Neural cell (in vitro differentiated cells): ENCODE measurements around the gene COPS2. TPM values are rescaled to one million over a fixed set of nuclear protein-coding genes. Genes with fewer than 3 reads are reported as not detected.

Source experiments
- H2AFZ ChIP-seq: fragments of 200-600, 300-800 bp; sonication (generic), shearing (Covaris generic); 2 replicates; pipeline ENCODE4 v1.6.0; 2014; ENCODE audit warnings: low read depth, mild to moderate bottlenecking, antibody characterized with exemption, low read length, moderate library complexity
- H3F3A ChIP-seq: fragments of 200-600 bp; shearing (Covaris generic); 2 replicates; pipeline ENCODE4 v1.6.1; 2016; ENCODE audit warnings: mild to moderate bottlenecking, moderate library complexity, mixed read lengths, antibody characterized with exemption, low read length; ENCODE audit not compliant: insufficient read depth, poor library complexity, severe bottlenecking
- H3K27ac ChIP-seq: fragments of 200-600, 300-800 bp; sonication (generic), shearing (Covaris generic); 2 replicates; pipeline ENCODE4 v1.5.1; 2014; ENCODE audit warnings: mild to moderate bottlenecking, low read length, moderate library complexity
- H3K27me3 ChIP-seq: fragments of 300-800, 200-600 bp; sonication (generic), shearing (Covaris generic); 2 replicates; pipeline ENCODE4 v1.6.0; 2014; ENCODE audit warnings: mild to moderate bottlenecking, low read depth, low read length, moderate library complexity; ENCODE audit not compliant: insufficient read depth
- H3K36me3 ChIP-seq: fragments of 300-800, 200-600 bp; sonication (generic), shearing (Covaris generic); 2 replicates; pipeline ENCODE4 v1.5.1; 2014; ENCODE audit warnings: mild to moderate bottlenecking, antibody characterized with exemption, low read length, moderate library complexity; ENCODE audit not compliant: insufficient read depth
- H3K4me2 ChIP-seq: fragments of 300-800, 200-600 bp; sonication (generic), shearing (Covaris generic); 2 replicates; pipeline ENCODE4 v1.6.0; 2014; ENCODE audit warnings: mild to moderate bottlenecking, low read length
- H3K4me3 ChIP-seq: fragments of 300-800, 200-600 bp; sonication (generic), shearing (Covaris generic); 2 replicates; pipeline ENCODE4 v1.5.1; 2014; ENCODE audit warnings: mild to moderate bottlenecking, low read length, moderate library complexity
- H3K79me2 ChIP-seq: fragments of 200-600 bp; shearing (Covaris generic); replicated peaks from 2 replicates; pipeline ENCODE4 v1.6.0; 2014; ENCODE audit warnings: mild to moderate bottlenecking, low read length, moderate library complexity; ENCODE audit not compliant: insufficient read depth
- H3K9ac ChIP-seq: fragments of 300-800, 200-600 bp; sonication (generic), shearing (Covaris generic); 2 replicates; pipeline ENCODE4 v1.6.1; 2016; ENCODE audit warnings: mild to moderate bottlenecking, low read length, mixed read lengths
- H3K9me2 ChIP-seq: fragments of 200-600 bp; shearing (Covaris generic); 2 replicates; pipeline ENCODE4 v1.6.1; 2016; ENCODE audit warnings: mild to moderate bottlenecking, low read length, mixed read lengths; ENCODE audit not compliant: insufficient read depth
- H3K9me3 ChIP-seq: fragments of 200-600, 300-800 bp; sonication (generic), shearing (Covaris generic); 2 replicates; pipeline ENCODE4 v1.6.1; 2016; ENCODE audit warnings: mild to moderate bottlenecking, mixed run types, low read length, moderate library complexity, mixed read lengths
- H4K20me1 ChIP-seq: fragments of 200-600 bp; shearing (Covaris generic); 2 replicates; pipeline ENCODE4 v1.6.1; 2016; ENCODE audit warnings: mild to moderate bottlenecking, mixed run types; ENCODE audit not compliant: insufficient read depth
- EP300 ChIP-seq: fragments of 450-650 bp; conservative IDR thresholded peaks from 2 replicates; pipeline ENCODE4 v1.6.1; 2014; ENCODE audit warnings: antibody characterized with exemption, mild to moderate bottlenecking, moderate library complexity; ENCODE audit not compliant: poor library complexity, severe bottlenecking
- EZH2 ChIP-seq: fragments of 200-600, 300-800 bp; shearing (Covaris generic), sonication (generic); IDR thresholded peaks from 2 replicates; pipeline ENCODE4 v1.6.1; 2014; ENCODE audit warnings: antibody characterized with exemption, low read length, borderline replicate concordance, mild to moderate bottlenecking; ENCODE audit not compliant: insufficient read depth, poor library complexity, severe bottlenecking
- MXI1 ChIP-seq: fragments of 450-650 bp; conservative IDR thresholded peaks from 2 replicates; pipeline ENCODE4 v1.6.1; 2014; ENCODE audit warnings: antibody characterized with exemption, mild to moderate bottlenecking; ENCODE audit not compliant: poor library complexity, severe bottlenecking
- POLR2AphosphoS5 ChIP-seq: IDR thresholded peaks from 2 replicates; pipeline ENCODE4 v1.6.1; 2012
- RAD21 ChIP-seq: fragments of 450-650 bp; conservative IDR thresholded peaks from 2 replicates; pipeline ENCODE4 v1.6.1; 2014; ENCODE audit warnings: antibody characterized with exemption, mild to moderate bottlenecking, moderate library complexity
- REST ChIP-seq: IDR thresholded peaks from 2 replicates; pipeline ENCODE4 v1.6.1; 2012; ENCODE audit warnings: borderline replicate concordance
- SMC3 ChIP-seq: fragments of 450-650 bp; conservative IDR thresholded peaks from 2 replicates; pipeline ENCODE4 v1.6.1; 2014; ENCODE audit warnings: antibody characterized with exemption, mild to moderate bottlenecking, moderate library complexity; ENCODE audit not compliant: poor library complexity
- TAF1 ChIP-seq: IDR thresholded peaks from 2 replicates; pipeline ENCODE4 v1.6.1; 2012; ENCODE audit warnings: low read depth
- polyA plus RNA-seq: library from polyadenylated mRNA; depleted of rRNA; stranded (reverse); fragments of >200 nt; gene quantifications from 2 replicates; pipeline ENCODE4 v1.2.3, GENCODE V29; 2014
- TF ChIP-seq, protein P1 (sequence below): fragments of 450-650 bp; IDR thresholded peaks from 2 replicates; pipeline ENCODE4 v1.5.1; 2014; ENCODE audit warnings: antibody characterized with exemption, mild to moderate bottlenecking, moderate library complexity; ENCODE audit not compliant: poor library complexity, severe bottlenecking

Gene COPS2
- polyA plus RNA-seq, 1 donor from 2014 or later, result 88.8 TPM

- Histone ChIP-seq H2AFZ (no peak overlapping the region), H3K27me3 (no peaks in the 10 kb centered on the region), H3K9me3 (no peaks in the 10 kb centered on the region), H3K9ac (no peak overlapping the region), H3K27ac (no peak overlapping the region), H4K20me1 (no peaks in the 10 kb centered on the region), H3K9me2 (no peaks in the 10 kb centered on the region), H3K36me3 (no peaks in the 10 kb centered on the region), H3F3A (no peaks in the 10 kb centered on the region), H3K4me3 (no peak overlapping the region), H3K4me2 (no peak overlapping the region), H3K79me2 (no peaks in the 10 kb centered on the region)
- TF ChIP-seq MXI1 (no peak), POLR2AphosphoS5 (no peak), EZH2 (no peak), REST (no peak), RAD21 (no peak), TAF1 (no peak), EP300 (no peak), SMC3 (no peak)
- TF ChIP-seq, protein P1, sequence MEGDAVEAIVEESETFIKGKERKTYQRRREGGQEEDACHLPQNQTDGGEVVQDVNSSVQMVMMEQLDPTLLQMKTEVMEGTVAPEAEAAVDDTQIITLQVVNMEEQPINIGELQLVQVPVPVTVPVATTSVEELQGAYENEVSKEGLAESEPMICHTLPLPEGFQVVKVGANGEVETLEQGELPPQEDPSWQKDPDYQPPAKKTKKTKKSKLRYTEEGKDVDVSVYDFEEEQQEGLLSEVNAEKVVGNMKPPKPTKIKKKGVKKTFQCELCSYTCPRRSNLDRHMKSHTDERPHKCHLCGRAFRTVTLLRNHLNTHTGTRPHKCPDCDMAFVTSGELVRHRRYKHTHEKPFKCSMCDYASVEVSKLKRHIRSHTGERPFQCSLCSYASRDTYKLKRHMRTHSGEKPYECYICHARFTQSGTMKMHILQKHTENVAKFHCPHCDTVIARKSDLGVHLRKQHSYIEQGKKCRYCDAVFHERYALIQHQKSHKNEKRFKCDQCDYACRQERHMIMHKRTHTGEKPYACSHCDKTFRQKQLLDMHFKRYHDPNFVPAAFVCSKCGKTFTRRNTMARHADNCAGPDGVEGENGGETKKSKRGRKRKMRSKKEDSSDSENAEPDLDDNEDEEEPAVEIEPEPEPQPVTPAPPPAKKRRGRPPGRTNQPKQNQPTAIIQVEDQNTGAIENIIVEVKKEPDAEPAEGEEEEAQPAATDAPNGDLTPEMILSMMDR, result no peak
Measured at GRCh38 chr15:49122541-49123062, 32.8 kb downstream of the COPS2 start.

DNA sequence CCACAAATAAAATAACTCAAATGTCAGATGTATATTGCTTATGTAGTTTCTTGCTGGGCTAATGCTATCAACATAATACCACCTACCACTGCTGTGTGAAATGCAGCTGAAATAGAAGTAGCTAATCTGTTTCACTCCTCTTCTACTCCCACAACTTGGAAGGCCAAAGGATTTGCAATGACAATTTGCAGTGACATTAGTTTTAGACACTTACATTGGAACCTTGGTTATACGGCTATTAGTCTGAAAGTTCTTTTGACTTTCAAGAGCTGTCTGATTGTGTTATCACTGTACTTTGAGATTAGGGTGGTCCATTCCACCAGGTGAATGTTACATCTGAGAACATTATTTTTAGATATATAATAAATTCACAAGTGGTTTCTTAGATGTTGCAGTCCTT lies 33.5 kb downstream of the COPS2 start:
- Histone ChIP-seq H3K4me3 (no peak overlapping the region), H3K27me3 (no peaks in the 10 kb centered on the region), H3K79me2 (no peaks in the 10 kb centered on the region), H3K4me2 (no peak overlapping the region), H3K36me3 (no peaks in the 10 kb centered on the region), H3K9me3 (no peaks in the 10 kb centered on the region), H3K9me2 (no peaks in the 10 kb centered on the region), H3K27ac (no peak overlapping the region), H4K20me1 (no peaks in the 10 kb centered on the region), H2AFZ (no peak overlapping the region), H3K9ac (no peak overlapping the region), H3F3A (no peaks in the 10 kb centered on the region)
- TF ChIP-seq TAF1 (no peak), REST (no peak), RAD21 (no peak), SMC3 (no peak), EP300 (no peak), EZH2 (no peak), MXI1 (no peak), POLR2AphosphoS5 (no peak)
- TF ChIP-seq, protein P1, result no peak
